Sigmoid colon (tissue), 7 donors: ENCODE measurements around the gene CDCP1. TPM values are rescaled to one million over a fixed set of nuclear protein-coding genes. Genes with fewer than 3 reads are reported as not detected.
"Not testable (repeated sequence)": the region's sequence is repeated elsewhere in the genome, so short reads cannot be mapped to it uniquely, and the experiment has no call there.

Experiments
- DNase-seq: peaks from one replicate; pipeline ENCODE4 v3.0.0-alpha.2; 2019
- H3K27ac ChIP-seq, 4 donors: fragments of 200-600 bp; sonication (generic); one replicate each; pipeline ENCODE4 v1.5.1; 2016 to 2019; ENCODE audit warnings: mild to moderate bottlenecking in 1 of 4
- H3K27me3 ChIP-seq, 3 donors: fragments of 200-600 bp; sonication (generic); one replicate each; pipeline ENCODE4 v1.5.1; 2019; ENCODE audit warnings: mild to moderate bottlenecking in 1 of 3
- H3K36me3 ChIP-seq, 4 donors: fragments of 200-600 bp; sonication (generic); one replicate each; pipeline ENCODE4 v1.5.1; 2016 to 2019
- H3K4me1 ChIP-seq, 4 donors: fragments of 200-600 bp; sonication (generic); one replicate each; pipeline ENCODE4 v1.5.1; 2017 to 2019
- H3K4me3 ChIP-seq, 4 donors: fragments of 200-600 bp; sonication (generic); one replicate each; pipeline ENCODE4 v1.5.1; 2017 to 2019; ENCODE audit warnings: mild to moderate bottlenecking in 2 of 4, moderate library complexity in 1 of 4
- H3K9me3 ChIP-seq, 4 donors: fragments of 200-600 bp in 3 of 4; sonication (generic) in 3 of 4; one replicate each; pipeline versions ENCODE4 v1.5.1 to v1.6.1; 2013 to 2019
- CTCF ChIP-seq, 4 experiments: fragments of 450-650 bp in 3 of 4; fragments of 200-600 bp in 1 of 4; IDR thresholded peaks; one replicate each; pipeline ENCODE4 v1.5.1; 2016 to 2019; ENCODE audit warnings: antibody characterized with exemption in 4 of 4, mild to moderate bottlenecking in 3 of 4, moderate library complexity in 2 of 4
- EP300 ChIP-seq, 4 donors: sonication (generic); formaldehyde crosslinking; IDR thresholded peaks; one replicate each; pipeline ENCODE4 v1.6.1; 2017; ENCODE audit warnings: antibody characterized with exemption in 4 of 4
- POLR2A ChIP-seq, 2 donors: fragments of 450-650 bp; IDR thresholded peaks; one replicate each; pipeline ENCODE4 v1.6.1; 2016; ENCODE audit warnings: antibody characterized with exemption in 2 of 2, mild to moderate bottlenecking in 2 of 2, moderate library complexity in 2 of 2
- POLR2AphosphoS5 ChIP-seq, 4 donors: sonication (generic); formaldehyde crosslinking; IDR thresholded peaks; one replicate each; pipeline ENCODE4 v1.6.1; 2017; ENCODE audit warnings: antibody characterized with exemption in 4 of 4
- WGBS, 2 donors: extraction: QIAGEN DNeasy Blood & Tissue Kit; methylation state at CpG; one replicate each; pipeline ENCODE4 v1.1.7; 2013; 5-methylcytosine and 5-hydroxymethylcytosine counted together
- intact Hi-C: fragments of 100-400 bp; cut with DNase I; formaldehyde crosslinking; loops from one replicate; pipeline ENCODE4 v1.15.1; 2023
- polyA plus RNA-seq, 3 donors: library from polyadenylated mRNA; stranded (reverse); fragments of 200-250 nt; gene quantifications; one replicate each; pipeline ENCODE4 v1.2.3, GENCODE V29; 2013
- total RNA-seq, 4 donors: library from RNA; depleted of rRNA; stranded (reverse); fragments of >200 nt; gene quantifications; one replicate each; pipeline ENCODE4 v1.1.0, GENCODE V29; 2016
- donor health status: healthy with polysubstance abuse.
- donor health status: Bipolar disorder and iron deficiency.
- donor health status: healthy.

Gene CDCP1
- total and polyA plus RNA-seq, 7 donors: 0.71 to 35.2 (median 1.2) TPM

GRCh38 chr3:45056608-45057301 is 89.4 kb downstream of the CDCP1 start:
- 73 to 76% methylated on average over 5 of the region's 5 CpGs for WGBS, 2 donors
- peak in 1 of 4 donors; percentile 59 for TF ChIP-seq EP300 (IDR thresholded peaks at IDR 0.05)
- TF ChIP-seq POLR2AphosphoS5 (IDR thresholded peaks at IDR 0.05): peak in 3 of 4 donors; percentile 43 to 68 (median 60)
- no peak for TF ChIP-seq POLR2A (IDR thresholded peaks at IDR 0.05)
- intact Hi-C loops: loop anchor here (5.0 kb wide), 1 partner anchor 156 kb away; no protein-coding TSS in a partner anchor
- peaks cover 0 to 44% (median 35%) of the 10 kb centered on the region in 4 donors for H3K4me1 ChIP-seq
- H3K36me3 ChIP-seq: no peaks in the 10 kb centered on the region
- no peak overlapping the region for H3K4me3 ChIP-seq
- no peaks in the 10 kb centered on the region for H3K9me3 ChIP-seq
- H3K27me3 ChIP-seq: no peaks in the 10 kb centered on the region
- H3K27ac ChIP-seq: peak overlapping the region; percentile 69 to 79 (median 72)
- DNase-seq: no peak

- Histone ChIP-seq H3K4me1 (peaks cover 0 to 44% (median 35%) of the 10 kb centered on the region in 4 donors), H3K27ac (peak overlapping the region in 3 of 4 donors; percentile 71 to 79 (median 73)), H3K9me3 (no peaks in the 10 kb centered on the region), H3K36me3 (no peaks in the 10 kb centered on the region), H3K4me3 (no peak overlapping the region), H3K27me3 (no peaks in the 10 kb centered on the region)
- TF ChIP-seq EP300 (IDR thresholded peaks at IDR 0.05) (no peak), POLR2AphosphoS5 (IDR thresholded peaks at IDR 0.05) (no peak), CTCF (IDR thresholded peaks at IDR 0.05) (no peak), POLR2A (IDR thresholded peaks at IDR 0.05) (no peak)
- DNase-seq: no peak
- WGBS, 2 donors: 72 to 75% methylated on average over 7 of the region's 7 CpGs
- intact Hi-C loops: loop anchor here (5.0 kb wide), 1 partner anchor 157 kb away; no protein-coding TSS in a partner anchor
These were observed 90.6 kb downstream of the CDCP1 start for GRCh38 chr3:45055411-45056143.

GRCh38 chr3:45055032-45055410 is 91.2 kb downstream of the CDCP1 start:
- Histone ChIP-seq H3K36me3 (no peaks in the 10 kb centered on the region), H3K27ac (peak overlapping the region in 3 of 4 donors; percentile 15 to 79 (median 73)), H3K4me3 (no peak overlapping the region), H3K27me3 (no peaks in the 10 kb centered on the region), H3K4me1 (peaks cover 0 to 44% (median 35%) of the 10 kb centered on the region in 4 donors), H3K9me3 (no peaks in the 10 kb centered on the region)
- no peak for DNase-seq
- no peak for TF ChIP-seq EP300 (IDR thresholded peaks at IDR 0.05)
- TF ChIP-seq POLR2AphosphoS5 (IDR thresholded peaks at IDR 0.05): peak in 1 of 4 donors; percentile 45
- TF ChIP-seq CTCF (IDR thresholded peaks at IDR 0.05): no peak
- TF ChIP-seq POLR2A (IDR thresholded peaks at IDR 0.05): no peak
- intact Hi-C loops: loop anchor here (5.0 kb wide), 1 partner anchor 157 kb away; no protein-coding TSS in a partner anchor
- 49 to 54% methylated on average over 2 of the region's 2 CpGs for WGBS, 2 donors

- Histone ChIP-seq H3K27ac (peak overlapping the region in 3 of 4 donors; percentile 15 to 79 (median 73)), H3K4me3 (no peak overlapping the region), H3K27me3 (no peaks in the 10 kb centered on the region), H3K9me3 (no peaks in the 10 kb centered on the region), H3K36me3 (no peaks in the 10 kb centered on the region), H3K4me1 (peaks cover 0 to 44% (median 35%) of the 10 kb centered on the region in 4 donors)
- no peak for DNase-seq
- 65 to 86% methylated on average over 3 of the region's 3 CpGs for WGBS, 2 donors
- intact Hi-C loops: loop anchor here (5.0 kb wide), 1 partner anchor 138 kb away; no protein-coding TSS in a partner anchor
- TF ChIP-seq POLR2AphosphoS5 (IDR thresholded peaks at IDR 0.05) (peak in 3 of 4 donors; percentile 15 to 52 (median 30)), CTCF (IDR thresholded peaks at IDR 0.05) (no peak)
These were observed 91.9 kb downstream of the CDCP1 start for GRCh38 chr3:45054196-45054857.

- Histone ChIP-seq H3K4me1 (peaks cover 0 to 44% (median 35%) of the 10 kb centered on the region in 4 donors), H3K27ac (peak overlapping the region in 2 of 4 donors; percentile 73 to 79)
- H3K36me3 ChIP-seq, H3K4me3 ChIP-seq, H3K27me3 ChIP-seq, H3K9me3 ChIP-seq, DNase-seq: not testable (repeated sequence)
- intact Hi-C loops: loop anchor here (2.0 to 5.0 kb wide), 2 partner anchors 57 to 139 kb away; no protein-coding TSS in a partner anchor
- WGBS, 2 donors: 66 to 85% methylated on average over 1 of the region's 1 CpG
These were observed 92.4 kb downstream of the CDCP1 start for GRCh38 chr3:45053805-45054195.
